ENCODE results near the gene ETNK1.
A peak's percentile ranks its signal among the peaks of the same experiment; 100 is the strongest.

ETNK1 gene

GRCh38 chr12:22682663-22683062 lies 57.7 kb downstream of the ETNK1 start:
- TF ChIP-seq CTCF (IDR thresholded peaks at IDR 0.05), result no peak

- TF ChIP-seq CTCF (IDR thresholded peaks at IDR 0.05), result no peak
Measured at GRCh38 chr12:22683131-22683530, 58.2 kb downstream of the ETNK1 start.

DNA sequence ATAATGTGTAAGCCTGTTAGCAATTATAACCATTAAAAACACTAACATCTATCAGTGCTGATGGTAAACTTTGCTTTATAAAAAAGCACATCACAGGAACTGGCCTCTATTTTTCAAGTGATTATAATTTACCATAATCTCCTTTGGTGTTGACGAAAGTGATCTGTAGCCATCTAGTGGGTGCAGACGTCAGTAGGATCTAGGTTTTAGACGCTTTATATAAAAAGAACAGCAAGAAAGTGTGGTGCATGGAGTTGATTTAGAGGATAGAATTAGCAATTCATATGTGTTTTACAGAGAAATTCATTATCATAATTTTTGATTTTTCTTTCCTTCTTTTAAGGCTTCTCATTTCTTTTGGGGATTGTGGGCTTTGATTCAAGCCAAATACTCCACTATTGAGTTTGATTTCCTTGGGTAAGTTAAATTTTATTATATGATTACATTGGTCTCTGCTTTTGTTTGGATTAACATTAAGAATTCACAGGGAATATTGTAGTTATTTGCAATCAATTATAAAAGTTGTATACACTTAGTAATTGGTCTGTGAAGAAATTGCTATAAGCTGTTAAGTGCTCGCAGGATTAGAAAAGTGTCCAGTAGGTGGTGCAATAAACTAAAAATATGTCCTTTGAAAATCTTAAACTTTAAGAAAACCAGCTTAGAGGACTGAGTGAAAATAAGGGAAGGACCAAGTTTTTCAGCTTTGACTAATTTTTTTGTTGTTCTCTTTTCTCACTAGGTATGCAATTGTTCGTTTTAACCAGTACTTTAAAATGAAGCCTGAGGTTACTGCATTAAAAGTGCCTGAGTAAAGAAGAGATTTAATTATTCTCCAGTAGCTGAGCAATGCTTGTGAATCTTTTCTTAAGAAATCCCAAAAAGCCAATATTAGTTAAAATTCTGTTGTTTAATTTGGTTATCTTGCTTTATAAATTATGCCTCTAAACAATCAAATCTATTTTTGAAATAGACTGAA lies 59.5 kb downstream of the ETNK1 start:
- TF ChIP-seq CTCF (IDR thresholded peaks at IDR 0.05), result peak; percentile 75

- no peak for TF ChIP-seq CTCF (IDR thresholded peaks at IDR 0.05)
Measured at GRCh38 chr12:22686193-22686592, 61.2 kb downstream of the ETNK1 start.

DNA sequence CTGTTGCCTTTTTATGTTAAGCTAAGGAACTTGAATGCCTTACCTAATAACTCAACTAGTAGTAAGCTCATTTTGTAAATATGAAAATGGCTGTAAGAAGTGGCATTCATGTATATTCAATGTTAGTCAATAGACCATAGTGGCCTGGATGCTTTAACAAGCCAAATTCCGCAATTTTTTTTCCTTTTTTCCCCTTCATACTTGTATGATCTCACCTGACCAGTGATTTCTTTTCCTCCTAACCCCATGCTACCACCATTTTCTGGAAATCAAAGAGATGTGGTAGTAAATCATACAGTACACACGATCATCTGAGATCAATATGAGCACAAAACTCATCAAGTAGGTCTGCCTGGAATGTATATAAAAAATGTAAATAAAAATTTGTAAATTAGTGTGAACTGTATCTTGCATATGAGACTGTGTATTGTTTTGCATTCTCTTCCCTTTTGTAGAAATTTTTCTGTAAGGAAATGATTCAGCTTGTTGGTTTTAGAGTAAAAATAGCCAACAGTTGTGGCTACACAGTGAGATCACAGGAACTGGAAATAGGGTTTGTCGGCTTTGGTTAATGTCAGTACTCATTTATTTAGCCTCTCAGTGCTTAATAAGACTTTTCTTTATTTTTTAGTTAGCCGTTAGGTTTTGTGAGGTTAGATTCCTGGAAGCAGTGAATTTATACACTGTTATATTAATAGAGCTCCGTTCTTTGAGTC lies 62.5 kb downstream of the ETNK1 start:
- TF ChIP-seq CTCF (IDR thresholded peaks at IDR 0.05), result no peak

- TF ChIP-seq CTCF (IDR thresholded peaks at IDR 0.05), result no peak
Measured at GRCh38 chr12:22689876-22690275, 64.9 kb downstream of the ETNK1 start.

DNA sequence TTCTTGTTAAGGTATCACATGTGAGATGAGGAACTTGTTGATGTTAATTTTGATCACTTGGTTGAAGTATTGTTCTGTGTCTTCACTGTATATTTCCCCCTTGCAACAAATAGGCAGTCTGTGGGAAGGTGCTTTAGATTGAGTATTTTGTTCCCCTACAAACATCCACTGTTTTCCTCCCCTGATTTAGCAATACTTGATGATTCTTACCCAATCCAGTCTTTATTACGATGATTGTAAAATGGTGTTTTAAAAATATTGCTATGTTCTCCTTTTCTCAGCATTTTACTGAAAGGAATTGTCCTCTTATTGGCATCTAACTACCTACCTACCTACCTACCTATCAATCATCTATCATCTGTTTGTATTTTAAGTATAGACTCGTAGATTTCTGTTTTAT lies 66.3 kb downstream of the ETNK1 start:
- no peak for TF ChIP-seq CTCF (IDR thresholded peaks at IDR 0.05)
